Neural progenitor cell (in vitro differentiated cells): ENCODE data around the gene PPIA. TPM values are rescaled to one million over a fixed set of nuclear protein-coding genes. Genes with fewer than 3 reads are reported as not detected.
"Not testable (repeated sequence)": the region's sequence is repeated elsewhere in the genome, so short reads cannot be mapped to it uniquely, and the experiment has no call there.

Source experiments
- DNase-seq: peaks from one replicate; pipeline ENCODE4 v3.0.0-alpha.2; 2016; ENCODE audit warnings: low spot score
- H2AFZ ChIP-seq: fragments of 200-600 bp; sonication (generic); replicated peaks from 2 replicates; pipeline ENCODE4 v1.6.1; 2016; ENCODE audit warnings: antibody characterized with exemption
- H3F3A ChIP-seq: fragments of 200-600 bp; sonication (generic); 2 replicates; pipeline ENCODE4 v1.6.1; 2016; ENCODE audit warnings: antibody characterized with exemption, low read depth
- H3K27ac ChIP-seq: fragments of 200-600 bp; sonication (generic); 2 replicates; pipeline ENCODE4 v1.5.1; 2016; ENCODE audit warnings: mild to moderate bottlenecking
- H3K27me3 ChIP-seq: fragments of 200-600 bp; sonication (generic); 2 replicates; pipeline ENCODE4 v1.6.1; 2016; ENCODE audit warnings: mild to moderate bottlenecking, moderate library complexity
- H3K36me3 ChIP-seq: fragments of 200-600 bp; sonication (generic); 2 replicates; pipeline ENCODE4 v1.5.1; 2016
- H3K4me1 ChIP-seq: fragments of 200-600 bp; sonication (generic); 2 replicates; pipeline ENCODE4 v1.6.1; 2016; ENCODE audit warnings: mixed run types
- H3K4me2 ChIP-seq: fragments of 200-600 bp; sonication (generic); 2 replicates; pipeline ENCODE4 v1.6.1; 2016
- H3K4me3 ChIP-seq: fragments of 200-600 bp; sonication (generic); 2 replicates; pipeline ENCODE4 v1.5.1; 2016
- H3K79me2 ChIP-seq: fragments of 200-600 bp; sonication (generic); 2 replicates; pipeline ENCODE4 v1.6.1; 2016; ENCODE audit warnings: low read depth
- H3K9ac ChIP-seq: fragments of 200-600 bp; sonication (generic); 2 replicates; pipeline ENCODE4 v1.6.1; 2016
- H3K9me3 ChIP-seq: fragments of 200-600 bp; sonication (generic); 2 replicates; pipeline ENCODE4 v1.5.1; 2016; ENCODE audit warnings: low read depth
- H4K20me1 ChIP-seq: fragments of 200-600 bp; sonication (generic); 2 replicates; pipeline ENCODE4 v1.6.1; 2016; ENCODE audit warnings: low read depth
- H3K27ac Mint-ChIP-seq: 3 replicates; pipeline ENCODE4 v1.8.0; 2021; ENCODE audit warnings: mixed read lengths
- H3K27me3 Mint-ChIP-seq: 2 replicates; pipeline ENCODE4 v1.8.0; 2022; ENCODE audit warnings: low read depth, mild to moderate bottlenecking, inconsistent platforms, moderate library complexity, mixed read lengths; ENCODE audit not compliant: insufficient read depth
- H3K36me3 Mint-ChIP-seq: 3 replicates; pipeline ENCODE4 v1.8.0; 2021; ENCODE audit warnings: mixed read lengths
- H3K4me1 Mint-ChIP-seq: 3 replicates; pipeline ENCODE4 v1.8.0; 2021; ENCODE audit warnings: mixed read lengths
- H3K4me3 Mint-ChIP-seq: 3 replicates; pipeline ENCODE4 v1.8.0; 2021; ENCODE audit warnings: mild to moderate bottlenecking, moderate library complexity, mixed read lengths
- H3K9me3 Mint-ChIP-seq: 3 replicates; pipeline ENCODE4 v1.8.0; 2020; ENCODE audit warnings: mixed read lengths
- EZH2 ChIP-seq: fragments of 200-600 bp; sonication (generic); IDR thresholded peaks from 2 replicates; pipeline ENCODE4 v1.6.1; 2017; ENCODE audit warnings: antibody characterized with exemption, mild to moderate bottlenecking, moderate library complexity
- EZH2phosphoT487 ChIP-seq: fragments of 200-600 bp; sonication (generic); IDR thresholded peaks from 2 replicates; pipeline ENCODE4 v1.6.1; 2017; ENCODE audit warnings: antibody characterized with exemption
- total RNA-seq: library from RNA; depleted of rRNA; stranded (reverse); fragments of >200 nt; gene quantifications from 2 replicates; pipeline ENCODE4 v1.2.3, GENCODE V29; 2015; ENCODE audit warnings: low replicate concordance
- TF ChIP-seq, protein P1 (sequence below): fragments of 200-600 bp; sonication (generic); IDR thresholded peaks from 2 replicates; pipeline ENCODE4 v1.5.1; 2017; ENCODE audit warnings: antibody characterized with exemption, mild to moderate bottlenecking

Gene PPIA
- total RNA-seq, 1 donor from 2014 or later = 2,932 TPM

DNA sequence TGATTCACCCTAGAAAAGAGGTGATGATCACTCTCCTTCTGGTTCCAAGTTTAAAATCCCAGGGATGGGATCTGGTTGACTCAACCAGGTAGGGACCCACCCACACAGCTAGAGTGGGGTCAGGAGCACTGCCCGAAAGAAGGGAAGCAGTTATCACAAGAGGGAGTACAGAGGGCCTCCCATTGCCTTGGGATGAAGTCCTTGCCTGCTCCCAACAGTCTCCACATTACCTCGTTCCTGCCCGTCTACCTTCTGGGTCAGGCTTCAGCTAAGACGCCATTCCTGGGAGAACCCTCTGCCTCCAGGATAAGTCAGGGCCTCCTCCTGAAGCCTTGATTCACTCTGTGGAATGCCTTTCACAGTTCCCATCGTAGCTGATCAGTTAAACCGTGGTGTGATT, 24.0 kb upstream of the PPIA start:
- DNase-seq = no peak

DNA sequence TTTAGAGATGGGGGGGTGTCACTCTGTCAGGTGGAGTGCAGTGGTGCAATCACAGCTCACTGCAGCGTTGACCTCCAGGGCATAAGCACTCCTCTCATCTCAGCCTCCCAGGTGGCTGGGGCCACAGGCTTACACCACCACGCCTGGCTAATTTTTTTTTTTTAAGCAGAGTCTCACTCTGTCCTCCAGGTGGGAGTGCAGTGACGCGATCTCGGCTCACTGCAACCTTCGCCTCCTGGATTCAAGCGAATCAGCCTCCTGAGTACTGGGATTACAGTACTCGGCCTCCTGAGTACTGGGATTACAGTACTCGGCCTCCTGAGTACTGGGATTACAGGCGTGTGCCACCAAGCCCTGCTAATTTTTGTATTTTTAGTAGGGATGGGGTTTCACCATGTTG, 23.6 kb upstream of the PPIA start:
- peaks cover 3% of the 10 kb centered on the region for H3K36me3 Mint-ChIP-seq
- H3K9me3 Mint-ChIP-seq = no peaks in the 10 kb centered on the region
- H3K9ac ChIP-seq = no peak overlapping the region
- no peaks in the 10 kb centered on the region for H3K27me3 ChIP-seq
- H3K4me2 ChIP-seq = no peak overlapping the region
- no peak overlapping the region for H3K4me3 Mint-ChIP-seq
- H2AFZ ChIP-seq = no peak overlapping the region
- peaks cover 15% of the 10 kb centered on the region for H3F3A ChIP-seq
- H3K27me3 Mint-ChIP-seq = peaks cover 7% of the 10 kb centered on the region
- H3K9me3 ChIP-seq = no peaks in the 10 kb centered on the region
- no peaks in the 10 kb centered on the region for H3K36me3 ChIP-seq
- peaks cover 3% of the 10 kb centered on the region for H4K20me1 ChIP-seq
- DNase-seq = no peak
- H3K4me1 ChIP-seq = peaks cover 19% of the 10 kb centered on the region
- TF ChIP-seq EZH2 (no peak), EZH2phosphoT487 (no peak)
- TF ChIP-seq, protein P1, sequence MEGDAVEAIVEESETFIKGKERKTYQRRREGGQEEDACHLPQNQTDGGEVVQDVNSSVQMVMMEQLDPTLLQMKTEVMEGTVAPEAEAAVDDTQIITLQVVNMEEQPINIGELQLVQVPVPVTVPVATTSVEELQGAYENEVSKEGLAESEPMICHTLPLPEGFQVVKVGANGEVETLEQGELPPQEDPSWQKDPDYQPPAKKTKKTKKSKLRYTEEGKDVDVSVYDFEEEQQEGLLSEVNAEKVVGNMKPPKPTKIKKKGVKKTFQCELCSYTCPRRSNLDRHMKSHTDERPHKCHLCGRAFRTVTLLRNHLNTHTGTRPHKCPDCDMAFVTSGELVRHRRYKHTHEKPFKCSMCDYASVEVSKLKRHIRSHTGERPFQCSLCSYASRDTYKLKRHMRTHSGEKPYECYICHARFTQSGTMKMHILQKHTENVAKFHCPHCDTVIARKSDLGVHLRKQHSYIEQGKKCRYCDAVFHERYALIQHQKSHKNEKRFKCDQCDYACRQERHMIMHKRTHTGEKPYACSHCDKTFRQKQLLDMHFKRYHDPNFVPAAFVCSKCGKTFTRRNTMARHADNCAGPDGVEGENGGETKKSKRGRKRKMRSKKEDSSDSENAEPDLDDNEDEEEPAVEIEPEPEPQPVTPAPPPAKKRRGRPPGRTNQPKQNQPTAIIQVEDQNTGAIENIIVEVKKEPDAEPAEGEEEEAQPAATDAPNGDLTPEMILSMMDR = no peak
- H3K4me3 ChIP-seq = no peak overlapping the region
- H3K27ac Mint-ChIP-seq = no peak overlapping the region
- no peaks in the 10 kb centered on the region for H3K79me2 ChIP-seq
- peaks cover 17% of the 10 kb centered on the region for H3K4me1 Mint-ChIP-seq
- H3K27ac ChIP-seq = no peak overlapping the region

More for the DNA sequence above, 24.0 kb upstream of the PPIA start:
- Histone ChIP-seq H3F3A (peaks cover 15% of the 10 kb centered on the region), H3K36me3 (no peaks in the 10 kb centered on the region), H3K4me3 (no peak overlapping the region), H3K27me3 (no peaks in the 10 kb centered on the region), H3K4me2 (no peak overlapping the region), H4K20me1 (peaks cover 3% of the 10 kb centered on the region), H3K9me3 (no peaks in the 10 kb centered on the region), H2AFZ (no peak overlapping the region), H3K79me2 (no peaks in the 10 kb centered on the region), H3K4me1 (peaks cover 21% of the 10 kb centered on the region), H3K9ac (no peak overlapping the region), H3K27ac (no peak overlapping the region)
- Mint-ChIP-seq H3K27ac (no peak overlapping the region), H3K4me1 (peaks cover 20% of the 10 kb centered on the region), H3K4me3 (no peak overlapping the region), H3K27me3 (peaks cover 7% of the 10 kb centered on the region), H3K9me3 (no peaks in the 10 kb centered on the region), H3K36me3 (peaks cover 7% of the 10 kb centered on the region)
- TF ChIP-seq, protein P1 = no peak
- TF ChIP-seq EZH2 = no peak
- no peak for TF ChIP-seq EZH2phosphoT487

DNA sequence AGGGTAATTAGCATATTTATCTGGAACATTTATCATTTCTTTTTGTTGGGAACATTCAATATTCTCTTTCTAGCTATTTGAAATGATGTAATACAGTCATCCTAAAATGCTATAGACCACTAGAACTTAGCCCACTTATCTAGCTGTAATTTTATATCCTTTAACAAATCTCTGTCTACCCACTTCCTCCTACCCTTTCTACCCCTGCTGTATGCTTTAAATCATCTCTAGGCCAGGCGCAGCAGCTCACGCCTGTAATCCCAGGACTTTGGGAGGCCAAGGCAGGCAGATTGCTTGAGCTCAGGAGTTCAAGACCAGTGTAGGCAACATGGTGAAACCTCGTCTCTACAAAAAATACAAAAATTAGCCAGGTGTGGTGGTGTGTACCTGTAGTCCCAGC, 22.0 kb upstream of the PPIA start:
- H4K20me1 ChIP-seq, DNase-seq, H3K4me3 ChIP-seq, H3K4me3 Mint-ChIP-seq, H3K36me3 ChIP-seq, H3K27ac Mint-ChIP-seq, H3K4me2 ChIP-seq, H3K9me3 Mint-ChIP-seq, H3K27me3 Mint-ChIP-seq, H3K36me3 Mint-ChIP-seq, H3K27me3 ChIP-seq, H3K79me2 ChIP-seq, H3K4me1 ChIP-seq, H3K9me3 ChIP-seq, H3F3A ChIP-seq, H2AFZ ChIP-seq, H3K9ac ChIP-seq, H3K4me1 Mint-ChIP-seq, H3K27ac ChIP-seq: not testable (repeated sequence)

DNA sequence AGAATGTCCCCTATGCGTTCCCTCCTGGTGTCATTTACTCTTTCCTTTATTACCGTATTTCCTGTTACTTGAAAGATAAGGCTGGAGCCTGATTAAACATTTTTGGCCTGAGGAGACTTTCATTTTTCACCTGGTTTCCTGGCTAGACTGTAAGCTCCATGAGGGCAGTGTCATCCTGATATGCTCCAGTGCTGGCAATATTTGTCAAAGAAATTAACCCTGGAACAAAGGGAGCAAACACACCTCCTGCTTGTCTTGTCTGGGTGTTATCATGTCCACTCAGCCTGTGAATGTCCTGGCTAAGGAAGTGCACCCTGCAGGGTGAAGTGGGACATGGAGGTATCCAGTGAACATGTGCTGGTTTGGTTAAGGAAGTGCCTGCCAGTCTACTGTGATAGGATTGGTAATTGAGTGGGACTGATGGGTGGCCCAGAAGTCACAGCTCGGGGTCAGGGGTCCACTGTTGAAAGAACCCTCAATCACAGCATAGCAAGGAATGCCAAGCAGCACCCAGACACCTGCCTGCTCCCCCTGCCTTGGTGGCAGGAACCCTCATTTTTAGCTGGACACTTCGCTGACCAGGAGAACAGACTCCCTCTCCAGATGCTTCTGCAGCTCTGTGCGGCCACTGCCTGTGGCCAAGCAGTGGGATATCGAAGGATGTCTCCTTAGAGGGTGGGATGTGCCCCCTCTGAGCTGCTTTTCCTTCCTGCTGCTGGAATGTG, 20.9 kb upstream of the PPIA start:
- Mint-ChIP-seq H3K4me3 (no peak overlapping the region), H3K27me3 (peaks cover 7% of the 10 kb centered on the region), H3K36me3 (peaks cover 2% of the 10 kb centered on the region), H3K4me1 (peaks cover 7% of the 10 kb centered on the region), H3K27ac (no peak overlapping the region), H3K9me3 (no peaks in the 10 kb centered on the region)
- Histone ChIP-seq H3K27ac (no peak overlapping the region), H3K9ac (no peak overlapping the region), H3F3A (no peaks in the 10 kb centered on the region), H3K36me3 (no peaks in the 10 kb centered on the region), H3K9me3 (no peaks in the 10 kb centered on the region), H3K4me3 (no peak overlapping the region), H3K79me2 (no peaks in the 10 kb centered on the region), H2AFZ (peak overlapping the region; percentile 6), H4K20me1 (no peaks in the 10 kb centered on the region), H3K4me2 (no peak overlapping the region), H3K4me1 (no peaks in the 10 kb centered on the region), H3K27me3 (no peaks in the 10 kb centered on the region)
- no peak for DNase-seq
- no peak for TF ChIP-seq EZH2
- TF ChIP-seq EZH2phosphoT487 = no peak
- TF ChIP-seq, protein P1 = no peak
